Heart left ventricle (tissue), 16 donors: ENCODE measurements around the gene ZCRB1. TPM values are rescaled to one million over a fixed set of nuclear protein-coding genes. Genes with fewer than 3 reads are reported as not detected.

ENCODE experiments used
- ATAC-seq, 4 donors: fragments of 200-7000 bp; cut with Tn5 transposase; one replicate each; pipeline ENCODE4 v1.9.1; 2020 to 2022; ENCODE audit warnings: moderate library complexity in 4 of 4, mild to moderate bottlenecking in 3 of 4, moderate number of reproducible peaks in 1 of 4
- DNase-seq, 5 donors: peaks; one replicate each; pipeline ENCODE4 v3.0.0-alpha.2; 2020
- H3K27ac ChIP-seq, 12 donors: fragments of 200-600 bp; sonication (generic) in 4 of 12; one replicate each; pipeline versions ENCODE4 v1.5.0 to v1.8.0; 2016 to 2022; ENCODE audit warnings: mild to moderate bottlenecking in 2 of 12
- H3K27me3 ChIP-seq, 9 donors: fragments of 200-600 bp; sonication (generic) in 2 of 9; one replicate each; pipeline versions ENCODE4 v1.5.1 to v1.8.0; 2016 to 2022; ENCODE audit warnings: mild to moderate bottlenecking in 3 of 9
- H3K36me3 ChIP-seq, 9 donors: fragments of 200-600 bp; sonication (generic) in 2 of 9; one replicate each; pipeline versions ENCODE4 v1.5.0 to v1.8.0; 2018 to 2022; ENCODE audit warnings: mild to moderate bottlenecking in 2 of 9
- H3K4me1 ChIP-seq, 12 donors: fragments of 200-600 bp; sonication (generic) in 4 of 12; one replicate each; pipeline versions ENCODE4 v1.5.0 to v1.8.0; 2016 to 2022; ENCODE audit warnings: mild to moderate bottlenecking in 3 of 12
- H3K4me3 ChIP-seq, 12 donors: fragments of 200-600 bp; sonication (generic) in 4 of 12; one replicate each; pipeline versions ENCODE4 v1.5.0 to v1.8.0; 2017 to 2022; ENCODE audit warnings: mild to moderate bottlenecking in 9 of 12, moderate library complexity in 4 of 12
- H3K9me3 ChIP-seq, 12 donors: fragments of 200-600 bp; sonication (generic) in 4 of 12; one replicate each; pipeline versions ENCODE4 v1.5.0 to v1.8.0; 2016 to 2022; ENCODE audit warnings: mild to moderate bottlenecking in 1 of 12
- CTCF ChIP-seq, 12 donors: fragments of 200-600 bp; sonication (generic) in 4 of 12; IDR thresholded peaks; one replicate each; pipeline versions ENCODE4 v1.5.0 to v1.8.0; 2018 to 2022; ENCODE audit warnings: antibody characterized with exemption in 12 of 12, mild to moderate bottlenecking in 5 of 12
- POLR2A ChIP-seq, 2 donors: fragments of 450-650 bp; IDR thresholded peaks; one replicate each; pipeline ENCODE4 v1.6.1; 2017; ENCODE audit warnings: antibody characterized with exemption in 2 of 2, mild to moderate bottlenecking in 2 of 2, moderate library complexity in 2 of 2
- WGBS, 4 donors: extraction: QIAGEN DNeasy Blood & Tissue Kit in 2 of 4; methylation state at CpG; one replicate each; pipeline versions ENCODE4 v1.1.5 to v1.1.7; 2013 to 2018; 5-methylcytosine and 5-hydroxymethylcytosine counted together
- intact Hi-C, 10 donors: fragments of 100-400 bp; cut with DNase I; formaldehyde crosslinking; loops; one replicate each; pipeline versions ENCODE4 v1.11.1 to v1.14.2; 2022
- polyA plus RNA-seq, 2 donors: library from polyadenylated mRNA; stranded (reverse); fragments of 200-250 nt; gene quantifications; one replicate each; pipeline ENCODE4 v1.2.3, GENCODE V29; 2013
- total RNA-seq, 9 donors: library from RNA; depleted of rRNA in 2 of 9; stranded (reverse); fragments of >200 nt in 2 of 9; fragmentation: NEBNext Ultra II Directional in 3 of 9; extraction: Animal tissue kit (Norgen Biotek cat#: 25700) in 3 of 9; gene quantifications; one replicate each; pipeline versions ENCODE4 v1.1.0 to v1.2.4, GENCODE V29; 2016 to 2023
- donor health status: ischemic (EF 13 %, LVEDD 7.1; RV severe dilation, severe dysfunction).
- donor health status: healthy with polysubstance abuse.
- donor health status: DM: no; HTN: yes; CAD: no.
- donor health status: DM: no; HTN: no; CAD: no.
- donor health status: ischemic (EF 25% LVEDD 6.9; RV normal size, moderate dysfunction).
- donor health status: ischemic (EF 25% LVEDD 5.7; RV mildly dilated, moderate dysfunction).
- donor health status: healthy.
- donor health status: DM: yes; HTN: yes; CAD: no.
- donor health status: ischemic (EF 35%, LVEDD 5.7; RV mildly dilated, moderate dysfunction).
- donor health status: nonischemic (EF 11% LVEDD 7.7; RV severe dilation, severe dysfunction).
- donor health status: DM: yes; HTN: yes; CAD: no.
- donor health status: PGD.
- donor health status: ischemic (EF 29% LVEDD 5.4; RV normal size, mild dysfunction).
- donor health status: nonischemic (EF 23%, LVEDD 6.1; RV moderate dilation, normal function).

ZCRB1 gene
- total and polyA plus RNA-seq, 11 donors, result 28.1 to 69.0 (median 52.4) TPM

- ATAC-seq, result no peak
- no peak for DNase-seq
- TF ChIP-seq CTCF (IDR thresholded peaks at IDR 0.05) (no peak), POLR2A (IDR thresholded peaks at IDR 0.05) (no peak)
- H3K27me3 ChIP-seq, result no peaks in the 10 kb centered on the region
- no peak overlapping the region for H3K27ac ChIP-seq
- H3K36me3 ChIP-seq, result peaks cover 0 to 65% (median 43%) of the 10 kb centered on the region in 9 donors
- intact Hi-C loops, result loop anchor here in 3 of 10 donors (5.0 to 10.0 kb wide), 2 partner anchors 83 to 86 kb away; partner anchors contain the start of gene YAF2 (in 3 of the 3)
- H3K9me3 ChIP-seq, result no peaks in the 10 kb centered on the region
- H3K4me1 ChIP-seq, result peaks cover 0 to 13% (median 6%) of the 10 kb centered on the region in 12 donors
- no peak overlapping the region for H3K4me3 ChIP-seq
Measured at GRCh38 chr12:42320796-42321195, 5.1 kb downstream of the ZCRB1 start.

GRCh38 chr12:42315108-42315507 lies 10.8 kb downstream of the ZCRB1 start:
- Histone ChIP-seq H3K4me3 (no peak overlapping the region), H3K4me1 (no peaks in the 10 kb centered on the region), H3K36me3 (peaks cover 0 to 82% (median 56%) of the 10 kb centered on the region in 9 donors), H3K27ac (no peak overlapping the region), H3K9me3 (no peaks in the 10 kb centered on the region), H3K27me3 (no peaks in the 10 kb centered on the region)
- ATAC-seq (no peak), DNase-seq (no peak)
- intact Hi-C loops, result no loop called here
- WGBS, 4 donors, result 79 to 82% (median 81%) methylated on average over 2 of the region's 2 CpGs
- TF ChIP-seq CTCF (IDR thresholded peaks at IDR 0.05), result no peak
- TF ChIP-seq POLR2A (IDR thresholded peaks at IDR 0.05), result no peak

DNA sequence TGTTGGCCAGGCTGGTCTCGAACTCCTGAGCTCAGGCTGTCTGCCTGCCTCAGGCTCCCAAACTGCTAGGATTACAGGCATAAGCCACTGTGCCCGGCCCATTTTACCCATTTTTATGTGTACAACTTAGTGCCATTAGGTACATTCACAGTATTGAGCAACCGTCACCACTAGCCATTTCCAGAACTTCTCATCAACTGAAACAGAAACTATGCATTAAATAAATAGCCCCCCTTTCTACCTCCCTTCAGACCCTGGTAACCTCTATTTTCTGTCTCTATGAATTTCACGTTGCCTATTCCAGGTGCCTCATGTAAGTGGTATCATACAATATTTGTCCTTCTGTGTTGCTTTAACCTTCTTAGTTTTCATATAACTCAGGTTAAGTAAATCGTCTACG lies 15.9 kb downstream of the ZCRB1 start:
- WGBS, 4 donors, result 83 to 92% (median 89%) methylated on average over 6 of the region's 6 CpGs
- DNase-seq, result no peak
- H3K4me1 ChIP-seq, result no peaks in the 10 kb centered on the region
- intact Hi-C loops, result no loop called here
- no peak for ATAC-seq
- peaks cover 0 to 52% (median 31%) of the 10 kb centered on the region in 9 donors for H3K36me3 ChIP-seq
- no peak overlapping the region for H3K4me3 ChIP-seq
- H3K27ac ChIP-seq, result no peak overlapping the region
- no peaks in the 10 kb centered on the region for H3K9me3 ChIP-seq
- H3K27me3 ChIP-seq, result no peaks in the 10 kb centered on the region
- TF ChIP-seq POLR2A (IDR thresholded peaks at IDR 0.05), result no peak
- TF ChIP-seq CTCF (IDR thresholded peaks at IDR 0.05), result no peak

DNA sequence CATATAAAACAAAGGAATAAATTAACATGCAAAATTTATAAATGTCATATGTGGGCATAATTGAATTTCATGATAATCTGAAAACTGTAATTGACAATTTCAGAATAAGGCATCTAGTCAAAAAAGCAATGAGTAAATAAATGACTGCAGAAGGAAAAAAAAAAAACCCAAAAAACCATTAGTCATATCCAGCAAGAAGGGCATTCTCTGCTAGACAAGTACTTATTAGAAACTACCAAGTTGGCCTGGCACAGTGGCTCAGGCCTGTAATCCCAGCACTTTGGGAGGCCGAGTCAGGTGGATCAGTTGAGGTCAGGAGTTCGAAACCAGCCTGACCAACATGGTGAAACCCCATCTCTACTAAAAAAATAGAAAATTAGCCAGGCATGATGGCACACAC lies 17.5 kb downstream of the ZCRB1 start:
- intact Hi-C loops, result no loop called here
- Histone ChIP-seq H3K27me3 (no peaks in the 10 kb centered on the region), H3K9me3 (no peaks in the 10 kb centered on the region), H3K4me1 (no peaks in the 10 kb centered on the region), H3K27ac (no peak overlapping the region), H3K4me3 (no peak overlapping the region), H3K36me3 (peaks cover 0 to 37% (median 17%) of the 10 kb centered on the region in 9 donors)
- ATAC-seq, result no peak
- no peak for TF ChIP-seq CTCF (IDR thresholded peaks at IDR 0.05)
- no peak for TF ChIP-seq POLR2A (IDR thresholded peaks at IDR 0.05)
- DNase-seq, result no peak
- WGBS, 4 donors, result 94 to 97% (median 97%) methylated on average over 2 of the region's 2 CpGs
